SK-N-SH treated with all-trans-retinoic acid at 6 μM for 48 hours (cell line): ENCODE results near the gene GPRIN3.

Experiments
- ARNTL ChIP-seq: fragments of 450-650 bp; formaldehyde crosslinking; IDR thresholded peaks from 2 replicates; pipeline ENCODE4 v1.5.0; 2020; ENCODE audit warnings: low read depth, mild to moderate bottlenecking, moderate library complexity, borderline replicate concordance
- BACH2 ChIP-seq: fragments of 250-450 bp; sonication (Bioruptor Pico); IDR thresholded peaks from 2 replicates; pipeline ENCODE4 v1.9.0; 2021; ENCODE audit warnings: mild to moderate bottlenecking, borderline replicate concordance
- CSDC2 ChIP-seq: fragments of 250-450 bp; sonication (Bioruptor Pico); IDR thresholded peaks from 2 replicates; pipeline ENCODE4 v1.5.0; 2020; ENCODE audit warnings: mild to moderate bottlenecking, moderate library complexity
- ESRRG ChIP-seq: fragments of 250-450 bp; sonication (Bioruptor Pico); IDR thresholded peaks from 2 replicates; pipeline ENCODE4 v1.6.1; 2021; ENCODE audit warnings: mild to moderate bottlenecking
- RARB ChIP-seq: fragments of 250-450 bp; sonication (Bioruptor Pico); IDR thresholded peaks from 2 replicates; pipeline ENCODE4 v1.8.0; 2021; ENCODE audit warnings: mild to moderate bottlenecking, moderate library complexity
- ZFP3 ChIP-seq: fragments of 250-450 bp; sonication (Bioruptor Pico); IDR thresholded peaks from 2 replicates; pipeline ENCODE4 v1.5.0; 2020; ENCODE audit warnings: mild to moderate bottlenecking, moderate library complexity
- ZFP30 ChIP-seq: fragments of 450-650 bp; formaldehyde crosslinking; IDR thresholded peaks from 2 replicates; pipeline ENCODE4 v1.5.0; 2022; ENCODE audit warnings: mild to moderate bottlenecking, moderate library complexity
- ZNF8 ChIP-seq: fragments of 450-650 bp; formaldehyde crosslinking; IDR thresholded peaks from 2 replicates; pipeline ENCODE4 v1.5.0; 2020; ENCODE audit warnings: mild to moderate bottlenecking, moderate library complexity
- TF ChIP-seq, protein P1 (sequence below): fragments of 250-450 bp; sonication (Bioruptor Pico); IDR thresholded peaks from 2 replicates; pipeline ENCODE4 v1.8.0; 2020; ENCODE audit warnings: mild to moderate bottlenecking, moderate library complexity, borderline replicate concordance

- TF ChIP-seq BACH2 (CRISPR knock-in tag) = no peak
- no peak for TF ChIP-seq ESRRG (CRISPR knock-in tag)
- TF ChIP-seq, protein P1, sequence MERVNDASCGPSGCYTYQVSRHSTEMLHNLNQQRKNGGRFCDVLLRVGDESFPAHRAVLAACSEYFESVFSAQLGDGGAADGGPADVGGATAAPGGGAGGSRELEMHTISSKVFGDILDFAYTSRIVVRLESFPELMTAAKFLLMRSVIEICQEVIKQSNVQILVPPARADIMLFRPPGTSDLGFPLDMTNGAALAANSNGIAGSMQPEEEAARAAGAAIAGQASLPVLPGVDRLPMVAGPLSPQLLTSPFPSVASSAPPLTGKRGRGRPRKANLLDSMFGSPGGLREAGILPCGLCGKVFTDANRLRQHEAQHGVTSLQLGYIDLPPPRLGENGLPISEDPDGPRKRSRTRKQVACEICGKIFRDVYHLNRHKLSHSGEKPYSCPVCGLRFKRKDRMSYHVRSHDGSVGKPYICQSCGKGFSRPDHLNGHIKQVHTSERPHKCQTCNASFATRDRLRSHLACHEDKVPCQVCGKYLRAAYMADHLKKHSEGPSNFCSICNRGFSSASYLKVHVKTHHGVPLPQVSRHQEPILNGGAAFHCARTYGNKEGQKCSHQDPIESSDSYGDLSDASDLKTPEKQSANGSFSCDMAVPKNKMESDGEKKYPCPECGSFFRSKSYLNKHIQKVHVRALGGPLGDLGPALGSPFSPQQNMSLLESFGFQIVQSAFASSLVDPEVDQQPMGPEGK (CRISPR knock-in tag) = no peak
- TF ChIP-seq ZFP30 = no peak
- no peak for TF ChIP-seq ZNF8 (CRISPR knock-in tag)
- TF ChIP-seq CSDC2 = no peak
- TF ChIP-seq RARB = no peak
- no peak for TF ChIP-seq ARNTL
- TF ChIP-seq ZFP3 (CRISPR knock-in tag) = no peak
Observed at GRCh38 chr4:89284828-89285227, 22.8 kb downstream of the GPRIN3 start.
